OCI-LY7 (cell line): ENCODE data around the gene TNP2.

Experiments used
- EZH2phosphoT487 ChIP-seq: fragments of 200-600 bp; sonication (generic); IDR thresholded peaks from 2 replicates; pipeline ENCODE4 v1.6.1; 2018; ENCODE audit warnings: low read depth, borderline replicate concordance, mild to moderate bottlenecking, mixed run types, antibody characterized with exemption, low read length, moderate library complexity, mixed read lengths
- TF ChIP-seq, protein P1 (sequence below): fragments of 200-600 bp; sonication (generic); conservative IDR thresholded peaks from 2 replicates; pipeline ENCODE4 v1.5.1; 2014; ENCODE audit warnings: mild to moderate bottlenecking, antibody characterized with exemption, low read length, moderate library complexity, mixed read lengths

DNA sequence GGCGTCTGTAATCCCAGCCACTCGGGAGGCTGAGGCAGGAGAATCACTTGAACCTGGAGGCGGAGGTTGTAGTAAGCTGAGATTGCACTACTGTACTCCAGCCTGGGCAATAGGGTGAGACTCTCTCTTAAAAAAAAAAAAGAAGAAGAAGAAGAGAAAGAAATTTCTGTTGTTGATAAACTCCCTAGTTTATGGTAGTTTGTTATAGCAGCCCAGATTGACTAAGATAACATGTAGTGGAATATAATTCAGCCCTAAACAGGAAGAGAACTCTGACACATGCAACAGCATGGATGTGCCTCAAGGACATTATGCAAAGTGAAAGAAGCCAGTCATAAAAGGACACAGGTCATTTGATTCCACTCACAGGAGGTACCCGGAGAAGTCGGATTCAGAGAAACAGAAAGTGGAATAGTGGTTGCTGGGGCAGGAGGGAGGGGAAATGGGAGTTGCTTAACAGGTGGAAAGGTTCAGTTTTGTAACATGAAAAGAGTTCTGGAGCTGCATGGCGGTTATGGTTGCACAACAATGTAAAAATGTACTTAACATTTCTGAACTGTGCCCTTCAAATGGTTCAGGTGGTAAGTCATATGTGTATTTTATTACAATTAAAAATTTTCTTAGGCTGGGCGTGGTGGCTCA lies 38.0 kb upstream of the TNP2 start:
- TF ChIP-seq, protein P1, sequence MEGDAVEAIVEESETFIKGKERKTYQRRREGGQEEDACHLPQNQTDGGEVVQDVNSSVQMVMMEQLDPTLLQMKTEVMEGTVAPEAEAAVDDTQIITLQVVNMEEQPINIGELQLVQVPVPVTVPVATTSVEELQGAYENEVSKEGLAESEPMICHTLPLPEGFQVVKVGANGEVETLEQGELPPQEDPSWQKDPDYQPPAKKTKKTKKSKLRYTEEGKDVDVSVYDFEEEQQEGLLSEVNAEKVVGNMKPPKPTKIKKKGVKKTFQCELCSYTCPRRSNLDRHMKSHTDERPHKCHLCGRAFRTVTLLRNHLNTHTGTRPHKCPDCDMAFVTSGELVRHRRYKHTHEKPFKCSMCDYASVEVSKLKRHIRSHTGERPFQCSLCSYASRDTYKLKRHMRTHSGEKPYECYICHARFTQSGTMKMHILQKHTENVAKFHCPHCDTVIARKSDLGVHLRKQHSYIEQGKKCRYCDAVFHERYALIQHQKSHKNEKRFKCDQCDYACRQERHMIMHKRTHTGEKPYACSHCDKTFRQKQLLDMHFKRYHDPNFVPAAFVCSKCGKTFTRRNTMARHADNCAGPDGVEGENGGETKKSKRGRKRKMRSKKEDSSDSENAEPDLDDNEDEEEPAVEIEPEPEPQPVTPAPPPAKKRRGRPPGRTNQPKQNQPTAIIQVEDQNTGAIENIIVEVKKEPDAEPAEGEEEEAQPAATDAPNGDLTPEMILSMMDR, result no peak
- no peak for TF ChIP-seq EZH2phosphoT487
